22Rv1 (cell line): ENCODE data around the gene CTXND2.
A peak's percentile ranks its signal among the peaks of the same experiment; 100 is the strongest.
"Not testable (repeated sequence)": the region's sequence is repeated elsewhere in the genome, so short reads cannot be mapped to it uniquely, and the experiment has no call there.

Experiments
- H3K27ac ChIP-seq: fragments of 450-650 bp; 2 replicates; pipeline ENCODE4 v1.5.1; 2017
- CTCF ChIP-seq: fragments of 450-650 bp; IDR thresholded peaks from 2 replicates; pipeline ENCODE4 v1.5.1; 2017; ENCODE audit warnings: mild to moderate bottlenecking
- ZFX ChIP-seq: fragments of 450-650 bp; IDR thresholded peaks from 2 replicates; pipeline ENCODE4 v1.6.1; 2017; ENCODE audit warnings: antibody characterized with exemption, borderline replicate concordance

The CTXND2 gene

DNA sequence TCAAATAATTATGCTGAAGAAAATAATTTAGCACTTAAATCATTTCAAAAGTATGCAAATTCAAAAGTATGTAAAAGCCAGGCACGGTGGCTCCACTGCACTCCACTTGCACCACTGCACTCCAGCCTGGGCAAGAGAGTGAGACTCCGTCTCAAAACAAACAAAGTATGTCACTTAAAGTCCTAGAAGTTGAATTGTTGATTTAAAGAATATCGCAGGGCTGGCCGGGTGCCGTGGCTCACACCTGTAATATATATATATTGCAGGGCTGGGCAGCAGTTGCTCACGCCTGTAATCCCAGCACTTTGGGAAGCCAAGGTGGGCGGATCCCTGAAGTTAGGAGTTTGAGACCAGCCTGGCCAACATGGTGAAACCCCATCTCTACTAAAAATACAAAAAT is 30.5 kb downstream of the CTXND2 start:
- TF ChIP-seq CTCF: no peak
- no peak for TF ChIP-seq ZFX
- H3K27ac ChIP-seq: no peak overlapping the region

- no peak overlapping the region for H3K27ac ChIP-seq
- TF ChIP-seq ZFX (no peak), CTCF (peak; percentile 97)
Measured at GRCh38 chr1:150922519-150922975, 35.6 kb downstream of the CTXND2 start.

DNA sequence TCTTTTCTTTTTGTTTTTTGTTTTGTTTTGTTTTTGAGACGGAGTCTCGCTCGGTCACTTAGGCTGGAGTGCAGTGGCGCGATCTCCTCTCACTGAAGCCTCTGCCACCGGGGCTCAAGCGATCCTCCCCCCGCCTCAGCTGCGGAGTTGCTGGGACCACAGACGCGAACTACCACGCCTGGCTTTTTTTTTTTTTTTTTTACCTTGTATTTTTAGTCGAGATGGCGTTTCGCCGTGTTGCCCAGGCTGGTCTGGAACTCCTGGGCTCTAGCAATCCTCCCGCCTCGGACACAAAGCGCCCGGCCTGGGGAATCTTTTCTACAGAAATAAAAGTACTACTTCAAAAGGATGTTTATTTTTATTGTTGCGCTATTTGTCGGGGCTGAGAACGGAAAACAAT is 38.1 kb downstream of the CTXND2 start:
- no peak for TF ChIP-seq ZFX
- TF ChIP-seq CTCF: no peak
- peak overlapping the region; percentile 87 for H3K27ac ChIP-seq

DNA sequence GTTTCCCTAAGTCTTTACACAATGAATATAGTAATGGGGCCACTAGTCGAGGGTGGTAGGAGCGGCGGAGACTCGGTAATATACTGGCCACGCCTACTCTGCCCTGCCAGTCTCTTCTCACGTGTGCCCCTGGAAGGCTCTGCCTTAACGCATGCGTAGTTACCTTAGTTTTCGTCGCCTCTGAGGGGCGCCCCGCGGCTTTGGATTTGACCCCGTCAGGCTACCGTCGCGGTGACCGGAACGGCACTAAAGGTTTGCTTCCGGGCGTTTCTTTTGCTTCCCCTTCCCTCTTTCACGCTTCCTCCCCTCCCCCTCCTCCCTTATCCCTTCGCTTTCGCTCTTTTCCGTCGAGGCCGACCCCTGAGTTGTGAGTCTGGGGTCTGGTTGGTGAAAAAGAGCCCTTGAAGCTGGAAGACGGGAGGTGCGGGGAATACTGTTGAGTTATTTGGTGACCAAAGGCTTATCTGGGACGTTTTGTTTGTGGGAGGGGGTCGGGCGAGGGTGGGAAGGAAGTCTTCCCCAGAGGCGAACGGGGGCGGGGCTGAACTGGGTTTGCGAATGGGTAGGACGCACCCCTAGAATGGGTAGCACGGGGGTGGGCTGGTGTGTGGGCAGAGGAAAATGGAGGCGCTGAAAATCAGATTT is 39.3 kb downstream of the CTXND2 start, which contains the start of gene SETDB1:
Gene SETDB1 (plus strand): TSS at position 267 of the 645 bp plus-strand sequence. CDS start 1,352 bp downstream, outside the sequence.
- TF ChIP-seq CTCF (peak; percentile 21; the same call in 1 of the 2 replicates), ZFX (no peak)
- H3K27ac ChIP-seq: peak within 1 kb of the TSS; percentile 87

DNA sequence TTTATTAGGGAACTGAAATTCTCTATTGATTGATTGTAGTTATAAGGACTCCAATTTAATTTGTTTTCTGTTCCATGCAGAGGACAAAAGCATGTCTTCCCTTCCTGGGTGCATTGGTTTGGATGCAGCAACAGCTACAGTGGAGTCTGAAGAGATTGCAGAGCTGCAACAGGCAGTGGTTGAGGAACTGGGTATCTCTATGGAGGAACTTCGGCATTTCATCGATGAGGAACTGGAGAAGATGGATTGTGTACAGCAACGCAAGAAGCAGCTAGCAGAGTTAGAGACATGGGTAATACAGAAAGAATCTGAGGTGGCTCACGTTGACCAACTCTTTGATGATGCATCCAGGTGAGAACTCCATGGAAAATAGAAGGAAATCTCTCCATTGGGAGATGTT is 40.7 kb downstream of the CTXND2 start:
- no peak overlapping the region for H3K27ac ChIP-seq
- TF ChIP-seq CTCF: no peak
- TF ChIP-seq ZFX: no peak

DNA sequence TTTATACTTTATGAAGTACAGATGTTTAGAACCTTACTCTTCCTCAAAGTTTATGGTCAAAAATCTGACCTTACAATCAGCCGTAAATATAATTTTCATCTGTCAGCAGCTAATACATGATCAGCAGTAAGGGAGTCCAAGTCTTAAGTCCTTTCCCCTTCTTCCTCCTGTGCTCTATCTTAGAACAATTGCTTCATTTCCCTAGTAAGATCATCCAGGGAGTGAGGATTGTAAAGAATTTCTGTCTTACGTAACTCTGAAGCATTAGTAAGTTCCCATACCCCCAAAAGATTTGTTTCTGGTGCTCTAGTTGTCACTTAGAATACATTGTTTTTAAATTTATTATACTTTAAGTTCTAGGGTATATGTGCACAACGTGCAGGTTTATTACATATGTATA is 41.4 kb downstream of the CTXND2 start:
- H3K27ac ChIP-seq: no peak overlapping the region
- TF ChIP-seq ZFX (no peak), CTCF (no peak)

- not testable (repeated sequence) for H3K27ac ChIP-seq
Measured at GRCh38 chr1:150928775-150929174, 41.8 kb downstream of the CTXND2 start.

DNA sequence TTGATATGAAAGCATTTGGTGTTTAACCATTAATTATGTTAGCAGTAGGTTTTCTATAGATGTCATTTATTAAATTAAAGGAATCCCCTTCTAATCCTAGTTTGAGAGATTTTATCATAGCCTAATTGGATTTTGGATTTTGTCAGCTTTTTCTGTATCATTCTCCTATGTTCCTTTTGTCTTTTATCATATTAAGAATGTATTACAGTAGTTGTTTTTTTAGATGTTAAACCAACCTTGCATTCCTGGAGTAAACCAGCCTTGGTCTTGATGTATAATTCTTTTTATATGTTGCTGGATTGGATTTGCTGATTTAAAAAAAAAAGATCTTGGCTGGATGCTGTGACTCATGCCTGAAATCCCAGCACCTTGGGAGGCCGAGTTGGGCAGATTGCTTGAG is 44.8 kb downstream of the CTXND2 start:
- H3K27ac ChIP-seq: no peak overlapping the region
- no peak for TF ChIP-seq CTCF
